DMS 273 treated with DMSO at 0.1 percent for 48 hours (cell line): ENCODE measurements around the gene HGS.

Source experiments
- DNase-seq: peaks from one replicate; lab custom pipeline; 2025; lab: John Stamatoyannopoulos, UW

The HGS gene

DNA sequence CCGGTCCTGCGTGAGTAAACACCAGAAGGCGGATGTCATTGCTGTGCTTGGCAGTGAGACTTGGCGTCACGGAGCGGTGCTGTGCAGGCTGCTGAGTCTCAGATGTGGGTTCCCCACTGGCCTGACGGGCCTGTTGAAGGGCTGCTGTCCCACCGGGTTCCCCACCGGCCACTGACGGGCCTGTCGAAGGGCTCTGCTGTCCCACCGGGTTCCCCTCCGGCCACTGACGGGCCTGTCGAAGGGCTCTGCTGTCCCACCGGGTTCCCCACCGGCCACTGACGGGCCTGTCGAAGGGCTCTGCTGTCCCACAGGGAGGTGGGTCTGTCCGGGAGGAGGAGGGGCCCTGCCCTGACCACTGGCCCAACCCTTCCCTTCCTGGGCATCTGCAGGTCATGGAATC lies 2.8 kb downstream of the HGS start:
- no peak for DNase-seq

- peak; percentile 65 for DNase-seq
These were observed 4.1 kb downstream of the HGS start for GRCh38 chr17:81687770-81688541.

- no peak for DNase-seq
These were observed 4.8 kb downstream of the HGS start for GRCh38 chr17:81688616-81689015.

DNA sequence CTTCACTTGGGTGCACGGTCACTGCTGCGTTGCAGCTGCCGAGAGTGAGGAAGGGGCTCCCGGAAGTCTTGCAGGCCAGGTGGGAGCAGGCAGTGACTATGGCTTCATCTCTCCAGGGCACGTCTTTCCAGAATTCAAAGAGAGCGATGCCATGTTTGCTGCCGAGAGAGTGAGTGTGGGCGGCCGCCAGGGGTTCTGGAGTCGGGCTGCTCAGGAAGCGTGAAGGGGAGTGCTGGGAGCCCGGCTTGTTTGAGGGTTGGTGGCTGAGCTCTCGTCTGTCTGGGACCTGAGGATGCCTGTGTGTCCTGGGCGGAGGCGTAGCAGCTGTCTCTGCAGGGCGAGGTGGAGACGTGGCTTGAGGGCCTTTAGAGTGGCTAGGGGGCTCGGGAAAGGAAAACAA lies 6.3 kb downstream of the HGS start:
- DNase-seq = no peak

GRCh38 chr17:81690549-81690948 lies 6.7 kb downstream of the HGS start:
- no peak for DNase-seq

GRCh38 chr17:81691196-81691595 lies 7.4 kb downstream of the HGS start:
- no peak for DNase-seq

GRCh38 chr17:81691608-81692007 lies 7.8 kb downstream of the HGS start:
- no peak for DNase-seq

DNA sequence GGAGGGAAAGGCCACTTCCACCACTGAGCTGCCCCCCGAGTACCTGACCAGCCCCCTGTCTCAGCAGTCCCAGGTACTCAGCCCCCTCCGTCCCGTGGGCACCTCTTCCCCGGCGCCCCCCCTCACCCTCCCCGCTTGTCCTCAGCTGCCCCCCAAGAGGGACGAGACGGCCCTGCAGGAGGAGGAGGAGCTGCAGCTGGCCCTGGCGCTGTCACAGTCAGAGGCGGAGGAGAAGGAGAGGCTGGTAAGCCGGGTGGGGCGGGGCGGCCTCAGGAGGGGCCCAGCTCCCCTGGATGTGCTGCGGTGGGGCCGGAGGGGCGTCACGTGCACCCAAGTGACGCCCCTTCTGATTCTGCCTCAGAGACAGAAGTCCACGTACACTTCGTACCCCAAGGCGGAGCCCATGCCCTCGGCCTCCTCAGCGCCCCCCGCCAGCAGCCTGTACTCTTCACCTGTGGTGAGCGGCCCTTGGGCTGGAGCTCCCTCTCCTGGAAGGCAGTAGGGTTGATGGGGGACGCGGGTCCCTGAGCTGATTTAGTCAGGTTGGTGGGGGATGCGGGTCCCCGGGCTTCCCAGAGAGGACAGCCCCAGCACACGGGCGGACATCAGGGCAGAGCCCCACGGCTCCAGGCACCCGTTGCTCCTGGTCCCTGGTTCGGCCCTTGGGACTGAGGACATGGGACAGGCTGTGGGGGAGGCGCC lies 9.8 kb downstream of the HGS start:
- no peak for DNase-seq

- DNase-seq = no peak
These were observed 11.0 kb downstream of the HGS start for GRCh38 chr17:81694810-81695209.

DNA sequence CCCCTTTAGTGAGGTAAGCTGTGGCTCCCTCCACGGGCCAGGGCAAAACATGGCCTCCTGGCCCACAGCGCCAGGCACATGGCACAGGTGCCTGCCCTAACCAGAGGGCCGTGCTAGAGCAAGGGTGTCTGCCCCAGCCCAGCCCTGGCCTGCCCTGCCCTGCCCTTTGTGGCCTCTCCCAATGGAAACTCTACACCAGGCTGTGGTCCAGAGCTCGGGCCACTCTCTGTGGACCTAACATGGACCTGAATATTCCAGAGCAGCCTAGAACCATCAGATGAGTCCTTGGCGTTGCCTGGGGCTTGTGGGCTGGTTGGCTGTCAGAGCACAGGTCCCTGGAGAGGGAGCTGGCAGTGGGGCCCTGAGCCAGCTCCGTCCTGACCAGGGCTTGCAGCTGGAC lies 11.4 kb downstream of the HGS start:
- DNase-seq = no peak

GRCh38 chr17:81695801-81696200 lies 12.0 kb downstream of the HGS start:
- no peak for DNase-seq

- DNase-seq = no peak
These were observed 12.6 kb downstream of the HGS start for GRCh38 chr17:81696218-81696941.

GRCh38 chr17:81697261-81698044 lies 13.6 kb downstream of the HGS start:
- DNase-seq = no peak

DNA sequence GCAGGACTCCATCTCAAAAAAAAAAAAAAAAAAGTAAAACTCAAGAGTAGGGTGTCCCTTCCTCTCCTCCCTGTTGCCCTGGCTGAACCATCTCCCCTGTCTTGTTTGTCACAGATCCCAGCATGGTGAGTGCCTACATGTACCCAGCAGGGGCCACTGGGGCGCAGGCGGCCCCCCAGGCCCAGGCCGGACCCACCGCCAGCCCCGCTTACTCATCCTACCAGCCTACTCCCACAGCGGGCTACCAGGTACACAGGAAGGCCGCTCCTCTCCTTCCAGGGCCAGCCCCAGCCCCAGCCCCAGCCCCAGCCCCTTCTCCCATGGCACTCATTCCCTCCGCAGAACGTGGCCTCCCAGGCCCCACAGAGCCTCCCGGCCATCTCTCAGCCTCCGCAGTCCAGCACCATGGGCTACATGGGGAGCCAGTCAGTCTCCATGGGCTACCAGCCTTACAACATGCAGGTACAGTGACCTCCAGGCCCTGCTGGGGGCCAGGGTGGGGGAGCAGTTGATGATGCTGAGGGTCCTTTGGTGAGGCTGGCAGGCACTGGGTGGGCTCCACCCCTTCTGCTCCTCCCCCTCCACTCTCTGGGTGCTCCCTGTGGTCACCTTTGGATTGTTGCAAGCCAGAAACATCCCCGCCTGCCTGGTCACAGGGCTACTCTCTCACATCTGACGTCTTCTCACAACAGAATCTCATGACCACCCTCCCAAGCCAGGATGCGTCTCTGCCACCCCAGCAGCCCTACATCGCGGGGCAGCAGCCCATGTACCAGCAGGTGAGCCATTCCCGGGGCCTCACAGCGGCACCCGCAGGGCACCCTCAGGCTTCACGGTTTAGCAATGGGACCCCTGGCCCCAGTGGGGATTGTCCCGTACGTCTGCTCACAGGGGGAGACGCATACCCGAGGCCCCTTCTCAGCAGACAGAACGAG lies 16.8 kb downstream of the HGS start:
- no peak for DNase-seq

DNA sequence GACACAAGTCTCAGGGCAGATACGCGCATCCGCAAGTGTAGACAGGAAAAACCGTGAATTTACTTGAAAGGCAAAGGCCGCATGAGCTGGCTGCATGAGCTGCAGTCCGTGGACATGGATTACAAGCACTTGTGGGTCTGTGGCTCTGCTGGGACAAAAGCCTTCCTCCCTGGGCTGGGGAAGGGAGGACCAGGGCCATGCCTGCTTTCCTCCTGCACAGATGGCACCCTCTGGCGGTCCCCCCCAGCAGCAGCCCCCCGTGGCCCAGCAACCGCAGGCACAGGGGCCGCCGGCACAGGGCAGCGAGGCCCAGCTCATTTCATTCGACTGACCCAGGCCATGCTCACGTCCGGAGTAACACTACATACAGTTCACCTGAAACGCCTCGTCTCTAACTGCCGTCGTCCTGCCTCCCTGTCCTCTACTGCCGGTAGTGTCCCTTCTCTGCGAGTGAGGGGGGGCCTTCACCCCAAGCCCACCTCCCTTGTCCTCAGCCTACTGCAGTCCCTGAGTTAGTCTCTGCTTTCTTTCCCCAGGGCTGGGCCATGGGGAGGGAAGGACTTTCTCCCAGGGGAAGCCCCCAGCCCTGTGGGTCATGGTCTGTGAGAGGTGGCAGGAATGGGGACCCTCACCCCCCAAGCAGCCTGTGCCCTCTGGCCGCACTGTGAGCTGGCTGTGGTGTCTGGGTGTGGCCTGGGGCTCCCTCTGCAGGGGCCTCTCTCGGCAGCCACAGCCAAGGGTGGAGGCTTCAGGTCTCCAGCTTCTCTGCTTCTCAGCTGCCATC lies 17.7 kb downstream of the HGS start:
- no peak for DNase-seq

GRCh38 chr17:81702934-81703746 lies 19.3 kb downstream of the HGS start, which contains the start of gene MRPL12:
TSS of gene MRPL12 (plus strand) at chr17:81703367. CDS start at chr17:81703502, 135 bp downstream.
- peak; percentile 78 for DNase-seq

DNA sequence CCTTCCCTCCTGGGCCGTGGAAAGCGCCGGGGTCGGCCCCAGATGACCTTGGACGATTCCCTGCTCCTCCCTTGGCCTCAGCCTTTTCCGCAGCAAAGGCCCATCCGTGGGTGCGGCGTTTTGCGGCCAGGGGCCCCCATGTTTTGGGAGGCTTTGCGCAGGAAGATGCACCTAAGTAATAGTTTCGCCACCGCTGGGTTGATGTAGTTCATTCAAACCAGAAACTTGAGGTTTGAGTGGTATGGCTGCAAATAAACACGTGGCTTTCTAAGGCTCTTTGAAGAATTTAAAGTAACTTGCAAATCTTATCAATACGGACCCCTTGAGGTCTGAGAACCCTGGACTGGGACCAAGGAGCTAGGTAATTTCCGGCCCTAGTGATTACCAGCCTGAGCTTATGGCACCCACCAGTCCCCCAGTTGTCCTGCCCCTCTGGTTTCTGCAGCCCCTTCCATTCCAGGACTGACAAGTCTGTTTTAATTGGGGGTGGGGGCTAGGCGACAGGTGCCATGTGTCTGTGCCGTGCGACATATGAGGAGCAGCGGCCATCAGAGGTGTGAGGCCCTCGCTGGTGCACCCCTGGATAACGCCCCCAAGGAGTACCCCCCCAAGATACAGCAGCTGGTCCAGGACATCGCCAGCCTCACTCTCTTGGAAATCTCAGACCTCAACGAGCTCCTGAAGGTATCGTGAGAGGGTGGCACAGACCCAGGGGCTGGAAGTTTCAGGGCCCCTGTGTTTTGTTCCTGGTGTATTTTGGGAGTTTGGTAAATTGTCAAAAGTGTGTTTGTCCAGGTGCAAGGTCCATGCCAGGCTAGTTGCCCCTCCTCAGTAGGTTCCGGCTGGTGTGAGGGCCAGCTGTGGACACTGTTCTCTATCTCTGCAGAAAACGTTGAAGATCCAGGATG lies 20.2 kb downstream of the HGS start:
- no peak for DNase-seq
